M059J (cell line): ENCODE results near the gene MBD2. TPM values are rescaled to one million over a fixed set of nuclear protein-coding genes. Genes with fewer than 3 reads are reported as not detected.

Source experiments
- DNase-seq: peaks from one replicate; pipeline ENCODE4 v3.0.0-alpha.2; 2012; ENCODE audit warnings: low read depth
- total RNA-seq: library from RNA; depleted of rRNA; stranded (reverse); fragments of >200 nt; shearing (Covaris generic); gene quantifications from 2 replicates; pipeline ENCODE4 v1.2.3, GENCODE V29; 2014

The MBD2 gene
- total RNA-seq, 1 experiment from 2014 or later, result 49.7 TPM

GRCh38 chr18:54197747-54198411 lies 26.6 kb downstream of the MBD2 start:
- no peak for DNase-seq

GRCh38 chr18:54193786-54194185 lies 30.7 kb downstream of the MBD2 start:
- no peak for DNase-seq

- DNase-seq, result no peak
Observed at GRCh38 chr18:54192900-54193299, 31.6 kb downstream of the MBD2 start.

GRCh38 chr18:54192415-54192814 lies 32.1 kb downstream of the MBD2 start:
- DNase-seq, result no peak

GRCh38 chr18:54191352-54191751 lies 33.1 kb downstream of the MBD2 start:
- DNase-seq, result no peak

GRCh38 chr18:54187372-54187771 lies 37.1 kb downstream of the MBD2 start:
- DNase-seq, result no peak

- no peak for DNase-seq
Observed at GRCh38 chr18:54184836-54185235, 39.6 kb downstream of the MBD2 start.

- no peak for DNase-seq
Observed at GRCh38 chr18:54183390-54183789, 41.1 kb downstream of the MBD2 start.

- no peak for DNase-seq
Observed at GRCh38 chr18:54181856-54182602, 42.4 kb downstream of the MBD2 start.

- DNase-seq, result no peak
Observed at GRCh38 chr18:54173980-54174630, 50.4 kb downstream of the MBD2 start.

GRCh38 chr18:54173250-54173649 lies 51.2 kb downstream of the MBD2 start:
- DNase-seq, result no peak

- no peak for DNase-seq
Observed at GRCh38 chr18:54169431-54170403, 54.8 kb downstream of the MBD2 start.

- DNase-seq, result no peak
Observed at GRCh38 chr18:54165450-54165849, 59.0 kb downstream of the MBD2 start.

- peak; percentile 58 for DNase-seq
Observed at GRCh38 chr18:54163453-54163852, 61.0 kb downstream of the MBD2 start.

GRCh38 chr18:54162431-54162830 lies 62.0 kb downstream of the MBD2 start:
- peak; percentile 86 for DNase-seq

- DNase-seq, result peak; percentile 77
Observed at GRCh38 chr18:54161267-54161666, 63.2 kb downstream of the MBD2 start.

GRCh38 chr18:54159906-54160305 lies 64.6 kb downstream of the MBD2 start:
- DNase-seq, result peak; percentile 9

- DNase-seq, result no peak
Observed at GRCh38 chr18:54157646-54158385, 66.7 kb downstream of the MBD2 start.

GRCh38 chr18:54155412-54155811 lies 69.1 kb downstream of the MBD2 start:
- no peak for DNase-seq

- no peak for DNase-seq
Observed at GRCh38 chr18:54154231-54154630, 70.2 kb downstream of the MBD2 start.

GRCh38 chr18:54151376-54151775 lies 73.1 kb downstream of the MBD2 start:
- peak; percentile 16 for DNase-seq
